Inferior parietal cortex (tissue), 1 donor: ENCODE measurements around the gene RAB15.

Experiments used
- DNase-seq: peaks from one replicate; pipeline ENCODE4 v3.0.0-alpha.2; 2016; ENCODE audit errors: extremely low spot score

Gene RAB15

DNA sequence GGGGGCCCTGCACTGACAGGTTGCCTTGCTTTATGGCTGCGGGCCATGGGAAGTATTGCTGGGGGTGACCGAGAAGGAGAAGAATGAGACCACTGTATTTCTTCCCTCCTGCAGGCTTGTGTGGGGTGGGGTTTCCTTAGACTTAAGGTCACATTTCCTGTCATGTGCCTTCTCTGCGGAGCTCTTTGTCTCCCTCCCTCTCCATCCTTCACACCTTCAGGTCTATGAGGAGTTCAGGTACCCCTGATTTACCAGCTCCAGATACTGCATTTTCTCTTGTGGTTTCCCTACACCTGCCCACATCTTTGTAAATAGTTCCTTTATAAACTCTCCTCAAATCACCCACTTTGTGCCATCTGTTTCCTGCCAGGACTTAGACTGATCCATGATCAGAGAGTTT, 18.2 kb upstream of the RAB15 start:
- DNase-seq = no peak

DNA sequence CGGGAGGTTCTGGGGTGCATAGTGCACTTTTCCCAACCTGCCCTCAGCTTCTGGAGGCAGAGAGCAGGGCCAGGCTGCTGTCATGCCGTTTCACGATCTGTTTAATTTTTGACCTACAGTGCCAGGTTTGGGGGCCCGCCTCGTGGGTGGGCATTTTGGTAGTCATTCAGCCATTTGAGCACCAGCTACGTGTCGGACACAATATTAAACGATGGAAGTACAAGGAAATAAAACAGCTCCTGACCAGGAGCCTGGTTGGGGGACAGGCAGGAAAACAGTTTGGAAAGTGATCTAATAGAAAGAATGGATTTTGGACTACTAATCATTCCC, 15.3 kb upstream of the RAB15 start:
- DNase-seq = no peak

GRCh38 chr14:64986648-64987437, 14.7 kb upstream of the RAB15 start, which contains the start of gene FNTB:
Gene FNTB, plus strand, starts transcription at chr14:64986895. Its CDS starts 59 bp downstream, at chr14:64986954.
- DNase-seq = peak; percentile 99

GRCh38 chr14:64983439-64984310, 11.5 kb upstream of the RAB15 start:
- peak; percentile 79 for DNase-seq

DNA sequence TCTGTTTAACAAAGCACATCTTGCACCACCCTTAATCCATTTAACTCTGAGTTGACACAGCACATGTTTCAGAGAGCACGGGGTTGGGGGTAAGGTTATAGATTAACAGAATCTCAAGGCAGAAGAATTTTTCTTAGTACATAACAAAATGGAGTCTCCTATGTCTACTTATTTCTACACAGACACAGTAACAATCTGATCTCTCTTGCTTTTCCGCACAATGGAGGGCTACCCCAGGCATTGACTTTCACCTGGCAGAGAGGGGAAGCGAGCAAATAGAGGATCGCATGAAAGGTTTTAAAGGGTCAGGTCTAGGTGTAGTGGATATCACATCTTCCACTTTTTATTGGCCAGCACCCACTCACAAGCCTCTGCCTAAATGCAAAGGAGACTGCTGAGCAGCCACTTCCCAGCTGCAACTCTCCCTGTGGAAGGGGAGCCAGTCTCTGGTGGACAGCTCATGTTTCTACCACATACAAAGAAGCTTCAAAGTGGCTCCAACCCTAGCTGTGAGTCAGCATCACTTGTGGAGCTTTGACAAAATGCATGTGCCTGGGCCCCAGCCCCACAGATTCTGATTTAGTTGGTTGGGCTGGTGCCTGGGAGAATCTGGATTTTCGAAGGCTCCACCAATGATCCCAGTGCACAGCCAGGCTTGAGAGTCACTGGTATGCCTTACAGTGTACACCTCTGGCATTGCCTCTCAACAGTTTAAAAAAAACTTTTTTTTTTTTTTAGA, 7.4 kb upstream of the RAB15 start:
- no peak for DNase-seq

DNA sequence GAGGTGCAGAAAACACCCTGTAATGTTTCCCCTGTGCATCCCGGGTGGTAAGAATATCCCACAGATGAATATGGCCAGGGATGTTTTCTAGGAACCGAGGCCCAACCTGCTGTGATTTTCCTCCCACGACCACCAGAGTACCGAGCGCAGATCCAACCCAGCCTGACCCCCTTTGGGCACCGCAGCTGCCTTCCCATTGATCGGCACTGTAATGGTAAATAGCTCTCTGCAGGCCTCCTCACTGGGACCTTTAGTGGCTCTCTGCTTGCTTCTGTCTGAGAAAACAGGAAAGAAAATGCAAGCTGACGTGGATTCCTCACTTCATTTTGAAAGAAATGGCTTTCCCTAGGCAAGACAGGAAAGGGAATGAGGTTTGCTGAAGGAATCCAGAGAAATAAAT, 2.4 kb upstream of the RAB15 start:
- no peak for DNase-seq

DNA sequence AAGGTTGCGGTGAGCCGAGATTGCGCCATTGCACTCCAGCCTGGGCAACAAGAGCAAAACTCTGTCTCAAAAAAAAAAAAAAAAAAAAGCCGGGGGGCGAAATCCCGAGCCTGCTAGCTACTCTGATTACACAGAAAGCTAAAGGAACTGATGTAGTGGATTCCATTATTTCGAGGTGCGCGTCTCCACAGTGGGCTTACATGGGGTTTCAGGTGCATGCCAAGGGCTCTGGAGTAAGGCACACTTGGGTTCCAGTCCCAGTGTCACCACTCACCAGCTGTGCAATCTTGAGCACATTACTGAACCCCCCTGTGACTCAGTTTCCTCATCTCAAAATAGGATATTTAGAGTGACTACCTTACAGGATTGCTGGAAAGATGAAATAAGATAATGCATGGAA, 1.7 kb upstream of the RAB15 start:
- no peak for DNase-seq

- no peak for DNase-seq
Measured at GRCh38 chr14:64973026-64973442, 898 bp upstream of the RAB15 start.

- DNase-seq = no peak
Measured at GRCh38 chr14:64971491-64971942, 619 bp downstream of the RAB15 start.

GRCh38 chr14:64970776-64971477, 1.2 kb downstream of the RAB15 start:
- no peak for DNase-seq

DNA sequence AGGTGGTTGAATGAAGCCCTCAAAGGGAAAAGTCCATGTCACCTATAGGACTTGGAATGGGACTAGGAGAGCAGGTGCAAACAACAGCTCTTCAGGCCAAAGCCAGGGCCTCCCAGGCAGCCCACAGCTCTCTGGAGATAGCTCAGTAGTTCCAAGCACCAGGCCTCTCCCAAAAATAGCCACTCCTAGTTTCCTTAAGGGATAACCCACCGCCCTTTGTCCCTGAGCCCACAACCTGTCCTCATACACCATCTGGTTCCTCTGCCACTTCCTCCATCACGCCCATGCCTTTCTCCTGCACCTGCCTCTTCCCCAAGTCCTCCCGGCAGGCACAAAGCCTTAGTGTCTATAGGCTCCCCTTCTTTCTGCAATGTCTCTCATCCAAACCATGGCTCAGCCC, 2.1 kb downstream of the RAB15 start:
- no peak for DNase-seq

- no peak for DNase-seq
Measured at GRCh38 chr14:64968651-64969050, 3.5 kb downstream of the RAB15 start.

GRCh38 chr14:64968167-64968566, 4.0 kb downstream of the RAB15 start:
- DNase-seq = no peak

DNA sequence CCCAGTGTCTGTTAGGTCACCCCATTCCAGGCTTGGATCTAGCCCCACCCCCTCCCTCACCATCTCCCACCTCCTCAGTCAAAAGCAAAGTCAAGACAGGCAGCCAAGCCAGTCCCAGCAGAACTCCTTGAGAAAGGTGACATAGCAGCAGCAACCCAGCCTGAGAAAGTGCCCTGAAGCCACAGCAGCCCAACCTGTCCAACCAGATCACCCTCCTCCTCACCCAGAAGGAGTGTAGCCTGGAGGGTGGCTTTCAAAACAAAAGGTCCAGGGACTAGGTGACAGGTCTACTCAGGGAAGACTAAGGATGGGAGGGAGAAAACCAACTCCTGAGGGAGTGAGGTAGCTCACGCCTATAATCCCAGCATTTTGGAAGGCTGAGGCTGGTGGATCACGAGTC, 5.2 kb downstream of the RAB15 start:
- DNase-seq = no peak

DNA sequence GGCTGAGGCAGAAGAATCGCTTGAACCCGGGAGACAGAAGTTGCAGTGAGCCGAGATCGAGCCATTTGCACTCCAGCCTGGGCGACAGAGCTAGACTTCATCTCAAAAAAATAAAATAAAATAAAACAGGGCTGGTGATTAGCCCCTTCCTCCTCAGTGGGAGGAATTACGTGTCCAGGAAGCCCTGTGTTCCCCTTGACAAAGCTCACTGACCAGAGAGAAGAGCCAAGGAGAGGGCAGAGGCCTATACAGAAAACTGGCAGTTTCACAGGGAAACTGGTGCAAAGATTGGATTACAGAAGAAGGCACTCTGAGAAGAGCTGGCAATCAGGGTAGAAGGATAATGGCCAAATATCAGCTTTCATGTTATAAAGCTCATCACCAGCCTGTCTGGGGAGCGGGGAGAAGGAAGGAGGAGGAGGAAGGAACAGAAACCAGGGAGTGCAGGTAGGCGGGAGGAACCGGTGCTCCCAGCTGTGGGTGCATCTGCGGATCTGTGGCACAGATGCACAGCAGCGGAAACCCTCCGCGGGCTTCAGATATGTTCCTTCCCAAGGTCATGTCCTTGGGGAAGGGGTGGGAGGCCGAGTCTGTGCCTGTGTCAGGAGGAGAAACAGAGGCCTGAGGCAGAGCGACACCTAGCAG, 6.7 kb downstream of the RAB15 start:
- DNase-seq = no peak

- DNase-seq = no peak
Measured at GRCh38 chr14:64963611-64964010, 8.5 kb downstream of the RAB15 start.

- no peak for DNase-seq
Measured at GRCh38 chr14:64960762-64961276, 11.3 kb downstream of the RAB15 start.

- DNase-seq = no peak
Measured at GRCh38 chr14:64958743-64959142, 13.4 kb downstream of the RAB15 start.

DNA sequence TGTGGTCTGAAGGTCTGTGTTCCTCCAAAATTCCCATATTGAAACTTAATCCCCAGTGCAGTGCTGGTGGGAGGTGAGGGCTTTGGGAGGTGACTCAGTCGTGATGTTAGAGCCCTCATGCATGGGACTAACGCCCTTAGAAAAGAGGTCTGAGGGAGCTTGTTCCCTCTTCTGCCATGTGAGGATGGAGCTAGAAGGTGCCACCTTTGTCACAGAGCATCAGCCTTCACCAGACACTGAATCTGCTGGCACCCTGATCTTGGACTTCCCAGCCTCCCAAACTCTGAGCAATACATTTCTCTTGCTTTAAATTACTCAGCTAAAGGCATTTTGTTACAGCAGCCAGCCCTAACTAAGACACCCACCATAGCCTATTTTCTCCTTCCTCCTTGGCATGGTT, 13.9 kb downstream of the RAB15 start:
- DNase-seq = no peak

DNA sequence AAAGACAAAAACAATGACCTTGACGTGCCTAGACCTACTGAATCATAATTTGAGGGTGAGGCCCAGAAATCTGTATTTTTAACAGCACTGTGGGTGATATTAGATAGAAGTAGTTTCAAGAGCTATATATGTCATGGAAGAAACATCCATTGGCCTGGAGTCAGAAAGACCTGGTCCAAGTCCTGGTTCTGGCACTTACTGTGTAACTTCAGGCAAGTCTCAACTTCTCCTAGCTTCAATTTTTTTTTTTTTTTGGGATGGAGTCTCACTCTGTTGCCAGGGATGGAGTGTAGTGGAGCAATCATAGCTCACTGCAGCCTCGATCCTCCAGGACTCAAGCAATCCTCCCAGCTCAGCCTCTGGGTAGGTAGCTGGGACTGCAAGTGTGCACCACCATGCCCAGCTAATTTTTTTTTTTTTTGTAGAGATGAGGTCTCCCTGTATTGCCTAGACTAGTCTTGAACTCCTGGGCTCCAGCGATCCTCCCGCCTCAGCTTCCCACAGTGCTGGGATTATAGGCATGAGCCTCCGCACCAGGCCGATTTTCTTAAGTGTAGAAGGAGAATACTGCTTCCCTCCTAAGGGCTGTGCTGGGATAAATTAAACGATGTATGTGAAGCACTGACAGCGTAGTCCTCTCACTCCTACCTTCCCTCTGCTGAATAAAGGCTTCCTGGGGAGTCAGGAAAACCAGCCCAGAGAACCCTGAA, 15.3 kb downstream of the RAB15 start:
- DNase-seq = no peak
